MCF 10A (cell line): ENCODE measurements around the gene TNIK. TPM values are rescaled to one million over a fixed set of nuclear protein-coding genes. Genes with fewer than 3 reads are reported as not detected.

Experiments
- BruUV-seq: library from RNA; stranded (reverse); fragments of 400-500 nt; replicated peaks from 2 replicates; lab custom pipeline; 2021; lab: Mats Ljungman, UMichigan
- CTCF ChIA-PET: fragments of 300-600 bp; sonication (Branson Sonifier 250); formaldehyde crosslinking; extraction: SDS; loops from one replicate; lab custom pipeline; 2021; ENCODE audit warnings: antibody characterized with exemption, inconsistent platforms; lab: Yijun Ruan, JAX
- POLR2A ChIA-PET: fragments of 300-600, 350-650 bp; sonication (Branson Sonifier 250); formaldehyde crosslinking; extraction: SDS; loops from one replicate; lab custom pipeline; 2020; ENCODE audit warnings: antibody characterized with exemption, inconsistent platforms; lab: Yijun Ruan, JAX
- DNase-seq: peaks from one replicate; pipeline ENCODE4 v3.0.0-alpha.2; 2018; ENCODE audit not compliant: unreplicated experiment
- H3K27ac Mint-ChIP-seq: one replicate; pipeline ENCODE4 v1.8.0; 2022; ENCODE audit warnings: mild to moderate bottlenecking, low read depth, mixed read lengths; ENCODE audit not compliant: unreplicated experiment
- H3K27me3 Mint-ChIP-seq: one replicate; pipeline ENCODE4 v1.8.0; 2022; ENCODE audit warnings: mixed read lengths; ENCODE audit not compliant: insufficient read depth, unreplicated experiment
- H3K36me3 Mint-ChIP-seq: one replicate; pipeline ENCODE4 v1.8.0; 2022; ENCODE audit warnings: mild to moderate bottlenecking, moderate library complexity, mixed read lengths; ENCODE audit not compliant: insufficient read depth, unreplicated experiment
- H3K4me1 Mint-ChIP-seq: one replicate; pipeline ENCODE4 v1.8.0; 2022; ENCODE audit warnings: mixed read lengths; ENCODE audit not compliant: insufficient read depth, unreplicated experiment
- H3K4me3 Mint-ChIP-seq: one replicate; pipeline ENCODE4 v1.8.0; 2022; ENCODE audit warnings: mild to moderate bottlenecking, moderate library complexity, mixed read lengths; ENCODE audit not compliant: unreplicated experiment
- H3K9me3 Mint-ChIP-seq: one replicate; pipeline ENCODE4 v1.8.0; 2022; ENCODE audit warnings: mixed read lengths; ENCODE audit not compliant: unreplicated experiment
- CTCF ChIP-seq: fragments of 200-600 bp; IDR thresholded peaks from one replicate; pipeline ENCODE4 v1.8.0; 2022; ENCODE audit warnings: antibody characterized with exemption, mild to moderate bottlenecking; ENCODE audit not compliant: unreplicated experiment
- intact Hi-C: fragments of 100-400 bp; cut with micrococcal nuclease; formaldehyde crosslinking; loops from 2 replicates; pipeline ENCODE4 v1.14.1; 2022
- total RNA-seq: library from RNA; stranded (reverse); gene quantifications from 2 replicates; pipeline ENCODE4 v1.2.3, GENCODE V29; 2022

Gene TNIK
- total RNA-seq, 1 experiment from 2014 or later: 3.4 TPM

- no peak overlapping the region for H3K27ac Mint-ChIP-seq
- TF ChIP-seq CTCF: no peak
- no peaks in the 10 kb centered on the region for H3K36me3 Mint-ChIP-seq
- DNase-seq: no peak
- BruUV-seq: no TSS peak
- CTCF ChIA-PET: interaction anchor here (0.6 kb wide), 2 partner anchors 28 to 76 kb away, joined by 3 read pairs; no protein-coding TSS in a partner anchor
- H3K4me1 Mint-ChIP-seq: peaks cover 14% of the 10 kb centered on the region
- H3K27me3 Mint-ChIP-seq: no peaks in the 10 kb centered on the region
- intact Hi-C loops: no loop called here
- POLR2A ChIA-PET: interaction anchor here (0.5 to 1.2 kb wide), 2 partner anchors 69 to 84 kb away, joined by 3 read pairs; no protein-coding TSS in a partner anchor
- H3K9me3 Mint-ChIP-seq: no peaks in the 10 kb centered on the region
- no peak overlapping the region for H3K4me3 Mint-ChIP-seq
These were observed 82.3 kb downstream of the TNIK start for GRCh38 chr3:171377859-171378258.

- Mint-ChIP-seq H3K4me3 (no peak overlapping the region), H3K27me3 (no peaks in the 10 kb centered on the region), H3K27ac (no peak overlapping the region), H3K36me3 (no peaks in the 10 kb centered on the region), H3K4me1 (peaks cover 15% of the 10 kb centered on the region), H3K9me3 (no peaks in the 10 kb centered on the region)
- intact Hi-C loops: no loop called here
- POLR2A ChIA-PET: interaction anchor here (1.2 kb wide), 1 partner anchor 70 kb away, joined by 3 read pairs; no protein-coding TSS in a partner anchor
- CTCF ChIA-PET: no interaction called here
- BruUV-seq: no TSS peak
- TF ChIP-seq CTCF: no peak
- DNase-seq: no peak
These were observed 83.6 kb downstream of the TNIK start for GRCh38 chr3:171376596-171376947.

DNA sequence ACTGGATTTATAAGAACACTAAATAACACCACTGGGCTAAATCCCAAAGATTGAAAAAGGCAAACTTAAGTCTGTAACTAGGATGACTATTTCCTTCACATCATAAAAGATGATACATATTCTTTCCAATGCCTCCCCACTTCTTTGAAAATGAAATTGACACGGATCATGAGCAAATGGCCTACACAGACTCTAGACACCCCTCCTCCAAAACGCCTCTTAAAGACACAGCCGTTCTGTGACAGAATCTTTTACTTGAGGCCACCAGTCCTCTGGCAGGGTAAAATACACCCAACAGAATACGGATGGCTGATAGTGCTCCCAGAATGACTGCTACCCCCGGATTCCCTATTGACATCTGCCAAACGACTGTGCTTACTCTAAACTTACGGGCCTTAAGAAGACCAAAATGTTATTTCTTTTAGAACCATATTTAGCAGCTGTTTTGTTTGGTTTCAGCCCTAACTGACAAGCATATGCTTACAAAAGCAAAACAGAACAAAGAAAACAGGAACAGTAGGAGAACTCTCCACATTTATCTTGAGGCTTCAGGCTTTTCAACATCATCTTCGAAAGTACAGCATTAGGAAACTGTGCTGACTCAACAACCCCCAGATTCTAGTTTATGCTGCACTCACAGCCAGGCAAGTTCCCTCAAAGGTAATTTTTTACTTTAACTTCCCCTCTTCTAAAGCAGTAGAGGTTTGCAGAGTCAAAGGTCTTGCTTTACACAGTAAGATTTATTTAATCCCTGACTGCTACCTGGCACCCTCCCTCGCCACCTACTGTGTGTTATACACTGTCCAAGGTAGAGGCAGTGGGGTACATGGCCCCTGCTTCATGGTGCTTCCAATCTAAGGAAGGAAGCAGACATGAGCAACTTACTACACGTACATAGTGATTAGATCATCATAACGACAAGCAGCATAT lies 84.3 kb downstream of the TNIK start:
- no peak for DNase-seq

More for the DNA sequence above, 84.3 kb downstream of the TNIK start:
- intact Hi-C loops: no loop called here
- no TSS peak for BruUV-seq
- TF ChIP-seq CTCF: no peak
- Mint-ChIP-seq H3K9me3 (no peaks in the 10 kb centered on the region), H3K27ac (peak overlapping the region; percentile 32), H3K4me1 (peaks cover 21% of the 10 kb centered on the region), H3K27me3 (no peaks in the 10 kb centered on the region), H3K4me3 (no peak overlapping the region), H3K36me3 (no peaks in the 10 kb centered on the region)
- POLR2A ChIA-PET: interaction anchor here (1.4 kb wide), 1 partner anchor 71 kb away, joined by 3 read pairs; no protein-coding TSS in a partner anchor
- CTCF ChIA-PET: no interaction called here
